Measurements from ENCODE around the gene MACF1.

Gene MACF1

GRCh38 chr1:39214998-39215873 is 10.7 kb downstream of the MACF1 start:
- peak; percentile 33 for DNase-seq

- DNase-seq = no peak
Measured at GRCh38 chr1:39216771-39217170, 12.3 kb downstream of the MACF1 start.

GRCh38 chr1:39220891-39221870 is 16.7 kb downstream of the MACF1 start:
- no peak for DNase-seq

GRCh38 chr1:39224295-39224829 is 19.9 kb downstream of the MACF1 start:
- no peak for DNase-seq

- no peak for DNase-seq
Measured at GRCh38 chr1:39226836-39227235, 22.3 kb downstream of the MACF1 start.

GRCh38 chr1:39228252-39228651 is 23.8 kb downstream of the MACF1 start:
- DNase-seq = no peak

- DNase-seq = no peak
Measured at GRCh38 chr1:39229504-39229903, 25.0 kb downstream of the MACF1 start.

GRCh38 chr1:39230261-39231190 is 26.0 kb downstream of the MACF1 start:
- DNase-seq = no peak

GRCh38 chr1:39236971-39237370 is 32.5 kb downstream of the MACF1 start:
- no peak for DNase-seq

GRCh38 chr1:39238476-39238875 is 34.0 kb downstream of the MACF1 start:
- no peak for DNase-seq

GRCh38 chr1:39239968-39240367 is 35.5 kb downstream of the MACF1 start:
- DNase-seq = no peak

GRCh38 chr1:39243302-39243701 is 38.8 kb downstream of the MACF1 start:
- DNase-seq = no peak

- DNase-seq = no peak
Measured at GRCh38 chr1:39250460-39251240, 46.2 kb downstream of the MACF1 start.

GRCh38 chr1:39255222-39255621 is 50.7 kb downstream of the MACF1 start:
- DNase-seq = no peak

GRCh38 chr1:39258146-39258924 is 53.8 kb downstream of the MACF1 start:
- peak; percentile 61 for DNase-seq

- no peak for DNase-seq
Measured at GRCh38 chr1:39258925-39259244, 54.4 kb downstream of the MACF1 start.

GRCh38 chr1:39261712-39262221 is 57.3 kb downstream of the MACF1 start:
- no peak for DNase-seq

- DNase-seq = no peak
Measured at GRCh38 chr1:39262802-39263201, 58.3 kb downstream of the MACF1 start.

- DNase-seq = no peak
Measured at GRCh38 chr1:39266269-39266668, 61.8 kb downstream of the MACF1 start.

GRCh38 chr1:39266792-39267191 is 62.3 kb downstream of the MACF1 start:
- no peak for DNase-seq
